IPS-20b (cell line): ENCODE data around the gene NOVA2.

Source experiments
- H3K27ac ChIP-seq: one replicate; pipeline ENCODE4 v1.5.1; 2013; ENCODE audit warnings: low read length
- H3K27me3 ChIP-seq: 2 replicates; pipeline ENCODE4 v1.6.1; 2013; ENCODE audit warnings: mild to moderate bottlenecking, low read length, inconsistent platforms; ENCODE audit not compliant: insufficient read depth
- H3K36me3 ChIP-seq: 2 replicates; pipeline ENCODE4 v1.6.1; 2013; ENCODE audit warnings: low read depth, mild to moderate bottlenecking, inconsistent platforms, low read length, moderate library complexity; ENCODE audit not compliant: insufficient read depth
- H3K4me1 ChIP-seq: 2 replicates; pipeline ENCODE4 v1.6.1; 2013; ENCODE audit warnings: mild to moderate bottlenecking, control low read depth, inconsistent platforms, low read length, moderate library complexity; ENCODE audit not compliant: insufficient read depth
- H3K4me3 ChIP-seq: 2 replicates; pipeline ENCODE4 v1.5.1; 2013; ENCODE audit warnings: mild to moderate bottlenecking, low read length, inconsistent platforms
- H3K9ac ChIP-seq: 2 replicates; pipeline ENCODE4 v1.6.1; 2013; ENCODE audit warnings: low read depth, mild to moderate bottlenecking, inconsistent platforms, low read length, moderate library complexity
- H3K9me3 ChIP-seq: 2 replicates; pipeline ENCODE4 v1.6.1; 2013; ENCODE audit warnings: mild to moderate bottlenecking, low read depth, low read length, inconsistent platforms; ENCODE audit not compliant: insufficient read depth

The NOVA2 gene

GRCh38 chr19:45958320-45958719 lies 15.3 kb downstream of the NOVA2 start:
- H3K9ac ChIP-seq = no peak overlapping the region
- H3K27me3 ChIP-seq = no peaks in the 10 kb centered on the region; the same call in 1 of the 2 replicates
- H3K9me3 ChIP-seq = no peaks in the 10 kb centered on the region
- H3K36me3 ChIP-seq = peaks cover 7% of the 10 kb centered on the region; the same call in 1 of the 2 replicates
- H3K27ac ChIP-seq = no peak overlapping the region
- H3K4me1 ChIP-seq = no peaks in the 10 kb centered on the region; the same call in 1 of the 2 replicates
- no peak overlapping the region for H3K4me3 ChIP-seq

DNA sequence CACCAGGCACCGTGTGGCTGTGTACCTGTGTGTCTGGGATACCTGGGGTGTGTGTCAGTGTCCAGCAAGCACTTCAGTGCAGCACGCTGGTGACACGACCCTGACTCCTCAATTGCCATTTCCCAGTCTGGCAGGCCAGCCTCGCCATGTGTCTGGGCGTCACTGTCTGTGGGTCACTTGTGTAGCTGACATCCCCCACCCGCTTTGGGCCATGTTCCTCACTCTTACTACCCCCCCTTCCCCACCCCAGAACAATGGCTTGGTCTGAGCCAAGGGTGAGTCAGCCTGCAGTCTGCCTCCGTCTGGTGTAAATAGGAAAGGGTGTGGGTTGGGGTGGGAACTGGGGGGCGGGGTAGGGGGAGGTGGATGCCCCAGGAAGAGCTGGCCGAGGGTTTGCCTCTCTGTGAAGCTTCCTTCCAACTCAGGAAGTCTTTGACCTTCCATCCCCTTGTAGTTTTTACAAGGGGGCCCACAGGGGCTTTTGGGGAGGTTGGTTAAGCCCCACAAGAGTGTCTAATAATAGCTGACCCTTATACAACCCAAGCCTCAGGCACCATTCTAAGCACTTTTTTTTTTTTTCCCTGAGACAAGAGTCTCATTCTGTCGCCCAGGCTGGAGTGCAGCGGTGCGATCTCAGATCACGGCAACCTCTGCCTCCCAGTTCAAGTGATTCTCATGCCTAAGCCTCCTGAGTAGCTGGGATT lies 17.6 kb downstream of the NOVA2 start:
- peaks cover 9% of the 10 kb centered on the region; the same call in 1 of the 2 replicates for H3K36me3 ChIP-seq
- H3K4me3 ChIP-seq = no peak overlapping the region
- H3K9me3 ChIP-seq = no peaks in the 10 kb centered on the region
- H3K27ac ChIP-seq = no peak overlapping the region
- H3K4me1 ChIP-seq = peaks cover 6% of the 10 kb centered on the region; the same call in 1 of the 2 replicates
- no peak overlapping the region for H3K9ac ChIP-seq
- H3K27me3 ChIP-seq = no peaks in the 10 kb centered on the region; the same call in 1 of the 2 replicates

GRCh38 chr19:45954156-45954555 lies 19.5 kb downstream of the NOVA2 start:
- Histone ChIP-seq H3K27me3 (no peaks in the 10 kb centered on the region; the same call in 1 of the 2 replicates), H3K36me3 (peaks cover 9% of the 10 kb centered on the region; the same call in 1 of the 2 replicates), H3K9me3 (no peaks in the 10 kb centered on the region), H3K4me1 (peaks cover 6% of the 10 kb centered on the region; the same call in 1 of the 2 replicates), H3K4me3 (no peak overlapping the region), H3K27ac (no peak overlapping the region), H3K9ac (no peak overlapping the region)

DNA sequence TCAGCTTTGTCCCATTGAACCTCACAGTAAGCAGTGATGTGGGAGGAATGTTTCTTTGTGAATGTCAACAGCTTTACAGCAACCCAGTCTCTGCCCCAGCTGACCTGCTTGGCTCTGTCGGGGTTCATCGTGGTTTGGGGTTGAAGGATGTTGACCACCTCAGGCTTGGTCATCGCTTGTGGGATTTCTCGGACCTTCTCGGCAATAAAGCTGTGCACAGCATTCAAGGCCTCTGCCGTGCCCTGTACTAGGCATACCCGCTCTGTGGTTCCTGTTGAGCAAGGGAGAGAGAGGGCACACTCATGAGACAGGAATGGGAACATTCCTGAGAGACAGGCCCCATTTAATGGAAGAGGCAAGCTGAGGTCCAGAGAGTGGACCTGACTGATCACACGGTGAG lies 20.0 kb downstream of the NOVA2 start:
- Histone ChIP-seq H3K4me3 (peak overlapping the region; percentile 83; the same call in 1 of the 2 replicates), H3K9me3 (no peaks in the 10 kb centered on the region), H3K4me1 (peaks cover 6% of the 10 kb centered on the region; the same call in 1 of the 2 replicates), H3K27ac (no peak overlapping the region), H3K36me3 (peaks cover 9% of the 10 kb centered on the region; the same call in 1 of the 2 replicates), H3K9ac (no peak overlapping the region), H3K27me3 (no peaks in the 10 kb centered on the region; the same call in 1 of the 2 replicates)

DNA sequence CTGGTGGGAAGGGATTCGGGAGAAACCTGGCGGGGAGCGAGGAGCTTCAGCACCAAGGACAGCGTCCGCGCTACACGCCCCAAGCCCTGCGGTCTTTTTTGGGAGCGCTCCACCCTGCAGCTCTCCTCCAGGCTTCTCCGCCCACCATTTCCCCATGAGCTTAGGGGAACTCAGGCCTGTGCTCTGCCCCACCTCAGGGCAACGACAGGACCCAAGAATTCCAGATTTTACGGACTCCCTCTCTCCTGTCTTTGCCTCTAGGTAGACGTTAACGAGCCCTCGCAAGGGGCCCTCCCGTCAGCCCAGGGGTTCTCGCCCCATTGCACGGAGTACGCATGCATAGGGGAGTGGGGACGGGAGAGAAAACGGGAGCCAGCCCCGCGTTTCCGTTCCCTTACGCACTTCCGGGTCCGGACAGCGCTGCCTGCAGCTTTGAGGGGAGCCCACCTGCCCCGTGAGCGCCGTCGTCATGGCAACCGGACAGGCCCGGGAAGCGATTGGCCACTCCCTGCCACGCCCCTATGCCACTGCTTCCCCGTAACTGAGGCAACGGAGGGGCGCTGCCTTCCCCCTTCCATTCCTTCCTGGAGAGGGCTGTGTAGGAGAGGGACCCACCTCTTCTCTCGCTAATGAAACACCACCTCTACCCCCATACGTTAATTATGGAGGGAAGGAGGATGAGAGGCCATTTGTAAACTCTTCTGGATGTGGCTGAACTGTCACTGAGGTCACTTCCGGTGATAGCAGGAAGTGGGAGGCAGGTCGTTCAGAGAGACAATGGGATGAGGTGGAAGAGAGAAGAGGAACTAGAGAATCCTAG lies 20.8 kb downstream of the NOVA2 start:
- peaks cover 6% of the 10 kb centered on the region; the same call in 1 of the 2 replicates for H3K4me1 ChIP-seq
- H3K36me3 ChIP-seq = peaks cover 3% of the 10 kb centered on the region; the same call in 1 of the 2 replicates
- no peak overlapping the region for H3K27ac ChIP-seq
- no peaks in the 10 kb centered on the region for H3K27me3 ChIP-seq
- H3K9ac ChIP-seq = peak overlapping the region; percentile 41; the same call in 1 of the 2 replicates
- no peaks in the 10 kb centered on the region for H3K9me3 ChIP-seq
- H3K4me3 ChIP-seq = peak overlapping the region; percentile 83

GRCh38 chr19:45952341-45952685 lies 21.4 kb downstream of the NOVA2 start:
- Histone ChIP-seq H3K9me3 (no peaks in the 10 kb centered on the region), H3K27me3 (no peaks in the 10 kb centered on the region), H3K4me1 (peaks cover 6% of the 10 kb centered on the region; the same call in 1 of the 2 replicates), H3K4me3 (peak overlapping the region; percentile 83; the same call in 1 of the 2 replicates), H3K9ac (no peak overlapping the region), H3K36me3 (peaks cover 3% of the 10 kb centered on the region; the same call in 1 of the 2 replicates), H3K27ac (no peak overlapping the region)

- Histone ChIP-seq H3K27ac (no peak overlapping the region), H3K4me3 (no peak overlapping the region), H3K36me3 (peaks cover 3% of the 10 kb centered on the region; the same call in 1 of the 2 replicates), H3K9ac (no peak overlapping the region), H3K27me3 (no peaks in the 10 kb centered on the region), H3K9me3 (no peaks in the 10 kb centered on the region), H3K4me1 (0 out of 2 replicates have a peak, but pooled peaks cover 6% of the 10 kb centered on the region)
These were observed 25.7 kb downstream of the NOVA2 start for GRCh38 chr19:45947926-45948325.

GRCh38 chr19:45940515-45940805 lies 33.2 kb downstream of the NOVA2 start:
- Histone ChIP-seq H3K4me3 (no peak overlapping the region), H3K27ac (no peak overlapping the region), H3K36me3 (no peaks in the 10 kb centered on the region), H3K27me3 (no peaks in the 10 kb centered on the region; the same call in 1 of the 2 replicates), H3K9me3 (no peaks in the 10 kb centered on the region), H3K9ac (no peak overlapping the region), H3K4me1 (no peaks in the 10 kb centered on the region)

GRCh38 chr19:45939792-45940514 lies 33.7 kb downstream of the NOVA2 start:
- Histone ChIP-seq H3K9me3 (no peaks in the 10 kb centered on the region), H3K27me3 (no peaks in the 10 kb centered on the region; the same call in 1 of the 2 replicates), H3K36me3 (no peaks in the 10 kb centered on the region), H3K4me1 (no peaks in the 10 kb centered on the region), H3K27ac (no peak overlapping the region), H3K4me3 (no peak overlapping the region), H3K9ac (no peak overlapping the region)

- Histone ChIP-seq H3K4me3 (no peak overlapping the region), H3K36me3 (no peaks in the 10 kb centered on the region), H3K4me1 (no peaks in the 10 kb centered on the region), H3K9me3 (no peaks in the 10 kb centered on the region), H3K9ac (no peak overlapping the region), H3K27ac (no peak overlapping the region), H3K27me3 (no peaks in the 10 kb centered on the region; the same call in 1 of the 2 replicates)
These were observed 34.8 kb downstream of the NOVA2 start for GRCh38 chr19:45938733-45939319.

DNA sequence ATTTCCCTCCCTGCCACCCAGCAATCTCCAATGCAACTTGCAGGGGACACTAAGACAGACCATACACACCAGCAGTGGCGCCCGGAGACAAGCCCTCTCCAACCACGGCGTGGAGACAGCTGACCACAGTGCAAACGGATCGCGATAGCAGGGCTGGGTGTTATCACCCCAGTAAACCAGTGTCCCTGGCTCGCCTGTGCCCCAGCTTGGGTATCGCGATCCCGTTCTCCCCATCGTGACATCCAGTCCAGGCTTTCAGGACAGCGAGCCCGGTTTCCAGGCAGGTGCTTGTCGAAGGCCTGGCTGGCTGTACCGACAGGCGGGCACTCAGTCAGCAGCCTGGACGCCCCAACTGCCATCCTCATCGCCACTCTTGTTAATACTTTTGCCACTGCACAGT lies 38.4 kb downstream of the NOVA2 start:
- H3K27me3 ChIP-seq = peaks cover 5% of the 10 kb centered on the region
- H3K27ac ChIP-seq = no peak overlapping the region
- H3K4me1 ChIP-seq = no peaks in the 10 kb centered on the region
- H3K36me3 ChIP-seq = no peaks in the 10 kb centered on the region
- H3K9me3 ChIP-seq = no peaks in the 10 kb centered on the region
- no peak overlapping the region for H3K9ac ChIP-seq
- H3K4me3 ChIP-seq = no peak overlapping the region
